GM12878 (cell line): ENCODE results near the gene VN1R5.

Experiments used
- CBFB ChIP-seq: IDR thresholded peaks from 2 replicates; pipeline ENCODE4 v1.6.1; 2016; ENCODE audit warnings: antibody characterized with exemption, low read depth
- CTCF ChIP-seq, 3 experiments: IDR thresholded peaks in 2 of 3; conservative IDR thresholded peaks in 1 of 3; 2 replicates each; pipeline ENCODE4 v1.5.1; 2011; ENCODE audit warnings: low read depth in 3 of 3, low read length in 3 of 3, mild to moderate bottlenecking in 3 of 3, control low read depth in 2 of 3, moderate library complexity in 2 of 3, inconsistent platforms in 1 of 3, mixed read lengths in 1 of 3; ENCODE audit not compliant: control insufficient read depth in 2 of 3, insufficient read depth in 1 of 3; ENCODE audit errors: extremely low read depth in 1 of 3
- EED ChIP-seq: sonication (generic); IDR thresholded peaks from 2 replicates; pipeline ENCODE4 v1.6.1; 2016; ENCODE audit warnings: antibody characterized with exemption, low read depth
- MEF2A ChIP-seq: IDR thresholded peaks from 2 replicates; pipeline ENCODE4 v1.6.1; 2011; ENCODE audit warnings: low read depth, mild to moderate bottlenecking, low read length, moderate library complexity; ENCODE audit not compliant: insufficient read depth
- MXI1 ChIP-seq: fragments of 150-350 bp; IDR thresholded peaks from 2 replicates; pipeline ENCODE4 v1.6.1; 2011; ENCODE audit warnings: low read depth, mild to moderate bottlenecking, inconsistent platforms, low read length, improper control_type of control experiment
- POLR2A ChIP-seq: IDR thresholded peaks from 2 replicates; pipeline ENCODE4 v1.6.1; 2011; ENCODE audit warnings: low read depth, mild to moderate bottlenecking, low read length
- RAD21 ChIP-seq: IDR thresholded peaks from 2 replicates; pipeline ENCODE4 v1.6.1; 2011; ENCODE audit warnings: mild to moderate bottlenecking, low read depth, low read length, moderate library complexity; ENCODE audit not compliant: insufficient read depth
- RBBP5 ChIP-seq: fragments of 200-600 bp; sonication (generic); conservative IDR thresholded peaks from 2 replicates; pipeline ENCODE4 v1.6.1; 2016
- RFX5 ChIP-seq: IDR thresholded peaks from 2 replicates; pipeline ENCODE4 v1.6.1; 2011; ENCODE audit warnings: low read depth, low read length, improper control_type of control experiment
- SMAD1 ChIP-seq: fragments of 450-650 bp; IDR thresholded peaks from 2 replicates; pipeline ENCODE4 v1.6.1; 2018; ENCODE audit warnings: mild to moderate bottlenecking, low read depth; ENCODE audit not compliant: partially characterized antibody
- SREBF1 ChIP-seq: IDR thresholded peaks from 2 replicates; pipeline ENCODE4 v1.6.1; 2012; ENCODE audit warnings: mild to moderate bottlenecking, low read length
- ZNF274 ChIP-seq: IDR thresholded peaks from one replicate; pipeline ENCODE4 v1.8.0; 2011; ENCODE audit not compliant: insufficient read length, insufficient read depth

- TF ChIP-seq EED: no peak
- TF ChIP-seq RFX5: no peak
- no peak for TF ChIP-seq MEF2A
- no peak for TF ChIP-seq SREBF1
- no peak for TF ChIP-seq RAD21
- TF ChIP-seq SMAD1: no peak
- TF ChIP-seq CBFB: no peak
- TF ChIP-seq ZNF274: no peak
- TF ChIP-seq CTCF (IDR thresholded peaks at IDR 0.05 in 2 of 3, conservative IDR thresholded peaks at IDR 0.05 in 1 of 3; ENCODE audit: control insufficient read depth in 2 of 3, extremely low read depth in 1 of 3, insufficient read depth in 1 of 3, low read depth in 3 of 3, low read length in 3 of 3): no peak
- TF ChIP-seq POLR2A: no peak
- TF ChIP-seq MXI1: no peak
- TF ChIP-seq RBBP5: no peak
Observed at GRCh38 chr1:247304031-247304430, 48.2 kb downstream of the VN1R5 start.
